ENCODE measurements around the gene LBHD1.

Gene LBHD1

DNA sequence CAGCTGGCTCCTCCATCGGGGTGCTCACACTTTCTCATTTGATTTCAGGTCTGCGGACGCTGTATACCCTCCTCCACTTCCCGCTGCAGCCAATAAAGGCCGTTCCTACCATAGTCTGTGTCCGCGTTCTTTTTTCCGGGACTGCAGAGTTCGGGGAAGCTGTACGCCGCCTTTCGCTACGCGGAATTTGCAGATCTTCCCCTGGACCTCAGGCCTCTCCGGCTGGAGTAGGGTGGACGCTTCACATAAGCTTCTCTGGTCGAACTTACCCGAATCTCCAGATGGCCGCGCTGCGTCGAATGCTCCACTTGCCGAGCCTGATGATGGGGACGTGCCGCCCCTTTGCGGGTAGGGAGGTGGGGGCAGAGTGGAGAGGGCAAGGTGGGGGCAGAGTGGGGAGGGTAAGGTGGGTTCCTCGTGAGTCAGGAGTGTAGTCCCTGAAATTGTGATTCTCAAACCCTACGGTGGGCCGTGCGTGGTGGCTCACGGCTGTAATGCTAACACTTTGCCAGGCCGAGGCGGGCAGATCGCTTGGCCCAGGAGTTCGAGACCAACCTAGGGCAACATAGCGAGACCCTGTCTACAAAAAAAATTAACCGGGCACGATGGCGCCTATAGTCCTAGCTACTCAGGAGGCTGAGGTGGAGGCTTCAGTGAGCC, 6.3 kb downstream of the LBHD1 start:
- H4K20me1 ChIP-seq (ENCODE audit: insufficient read depth, low read length, poor library complexity, severe bottlenecking) = peaks cover 20% of the 10 kb centered on the region
- no peaks in the 10 kb centered on the region for H3K9me2 ChIP-seq (replicated peaks; ENCODE audit: low read depth, low read length)
- no peak for TF ChIP-seq EZH2phosphoT487 (IDR thresholded peaks at IDR 0.05; ENCODE audit: borderline replicate concordance)
- TF ChIP-seq, protein P1, sequence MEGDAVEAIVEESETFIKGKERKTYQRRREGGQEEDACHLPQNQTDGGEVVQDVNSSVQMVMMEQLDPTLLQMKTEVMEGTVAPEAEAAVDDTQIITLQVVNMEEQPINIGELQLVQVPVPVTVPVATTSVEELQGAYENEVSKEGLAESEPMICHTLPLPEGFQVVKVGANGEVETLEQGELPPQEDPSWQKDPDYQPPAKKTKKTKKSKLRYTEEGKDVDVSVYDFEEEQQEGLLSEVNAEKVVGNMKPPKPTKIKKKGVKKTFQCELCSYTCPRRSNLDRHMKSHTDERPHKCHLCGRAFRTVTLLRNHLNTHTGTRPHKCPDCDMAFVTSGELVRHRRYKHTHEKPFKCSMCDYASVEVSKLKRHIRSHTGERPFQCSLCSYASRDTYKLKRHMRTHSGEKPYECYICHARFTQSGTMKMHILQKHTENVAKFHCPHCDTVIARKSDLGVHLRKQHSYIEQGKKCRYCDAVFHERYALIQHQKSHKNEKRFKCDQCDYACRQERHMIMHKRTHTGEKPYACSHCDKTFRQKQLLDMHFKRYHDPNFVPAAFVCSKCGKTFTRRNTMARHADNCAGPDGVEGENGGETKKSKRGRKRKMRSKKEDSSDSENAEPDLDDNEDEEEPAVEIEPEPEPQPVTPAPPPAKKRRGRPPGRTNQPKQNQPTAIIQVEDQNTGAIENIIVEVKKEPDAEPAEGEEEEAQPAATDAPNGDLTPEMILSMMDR (conservative IDR thresholded peaks at IDR 0.05; ENCODE audit: low read length) = no peak
- peak overlapping the region; percentile 89 for H3K9ac ChIP-seq (ENCODE audit: low read depth, low read length, poor library complexity, severe bottlenecking)
- H3K36me3 ChIP-seq (ENCODE audit: insufficient read depth, low read length) = peaks cover 5% of the 10 kb centered on the region; the same call in 1 of the 2 replicates
- no peaks in the 10 kb centered on the region for H3K9me3 ChIP-seq (ENCODE audit: insufficient read depth, low read depth, low read length)
- H3F3A ChIP-seq (ENCODE audit: low read depth) = peaks cover 9% of the 10 kb centered on the region; the same call in 1 of the 2 replicates
- H3K79me2 ChIP-seq (ENCODE audit: insufficient read depth, low read length) = peaks cover 64% of the 10 kb centered on the region
- H3K4me2 ChIP-seq (ENCODE audit: low read depth, low read length, poor library complexity, severe bottlenecking) = peak overlapping the region; percentile 79
- H3K4me3 ChIP-seq (ENCODE audit: low read length, poor library complexity, severe bottlenecking) = peak overlapping the region; percentile 98
- H3K4me1 ChIP-seq (ENCODE audit: insufficient read depth, low read length, poor library complexity, severe bottlenecking) = peaks cover 38% of the 10 kb centered on the region
- no peak overlapping the region for H2AFZ ChIP-seq (ENCODE audit: low read length)
- no peaks in the 10 kb centered on the region for H3K27me3 ChIP-seq (ENCODE audit: insufficient read depth, low read length, poor library complexity, severe bottlenecking)

DNA sequence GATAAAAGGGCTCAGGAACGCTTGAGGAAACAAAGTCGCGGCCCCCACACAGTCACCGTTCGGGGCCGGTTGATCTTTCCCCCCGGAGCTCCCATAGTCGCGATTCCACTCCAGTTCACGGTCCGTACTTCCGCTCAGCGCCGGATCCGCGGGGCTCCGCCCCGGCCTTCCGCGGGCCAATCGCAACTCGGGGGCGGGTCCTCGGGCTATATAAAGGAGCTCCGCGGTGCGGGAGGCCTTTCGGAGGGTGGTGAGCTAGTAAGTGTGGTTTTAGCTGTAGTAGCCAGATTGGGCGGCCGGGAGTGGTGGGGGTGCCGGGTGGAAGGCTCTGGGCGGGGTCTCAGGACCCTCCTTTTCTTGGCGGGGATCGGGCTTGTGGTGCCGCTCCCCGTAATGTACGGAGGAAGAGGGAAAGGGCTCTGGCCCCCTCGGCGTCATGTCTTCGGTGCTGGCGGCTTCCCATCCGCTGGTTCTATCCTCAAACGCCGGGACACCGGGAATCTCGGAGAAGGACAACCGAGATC, 6.9 kb downstream of the LBHD1 start, which contains the start of the genes C11orf98 and CSKMT:
C11orf98 (minus strand) TSS at position 136 of the 524 bp plus-strand sequence; CDS start at position 95, 41 bp downstream.
CSKMT (plus strand) TSS at position 238 of the 524 bp plus-strand sequence. CDS start 568 bp downstream, outside the sequence.
- peak within 1 kb of the TSS; percentile 98 for H3K4me3 ChIP-seq (ENCODE audit: low read length, poor library complexity, severe bottlenecking)
- peaks cover 33% of the 10 kb centered on the region for H3K4me1 ChIP-seq (ENCODE audit: insufficient read depth, low read length, poor library complexity, severe bottlenecking)
- peak within 1 kb of the TSS; percentile 95 for H2AFZ ChIP-seq (ENCODE audit: low read length)
- H3K9me3 ChIP-seq (ENCODE audit: insufficient read depth, low read depth, low read length) = no peaks in the 10 kb centered on the region
- peak within 1 kb of the TSS; percentile 89 for H3K9ac ChIP-seq (ENCODE audit: low read depth, low read length, poor library complexity, severe bottlenecking)
- H3K9me2 ChIP-seq (replicated peaks; ENCODE audit: low read depth, low read length) = no peaks in the 10 kb centered on the region
- peak within 1 kb of the TSS; percentile 79 for H3K4me2 ChIP-seq (ENCODE audit: low read depth, low read length, poor library complexity, severe bottlenecking)
- peaks cover 5% of the 10 kb centered on the region; the same call in 1 of the 2 replicates for H3K36me3 ChIP-seq (ENCODE audit: insufficient read depth, low read length)
- H3K27me3 ChIP-seq (ENCODE audit: insufficient read depth, low read length, poor library complexity, severe bottlenecking) = no peaks in the 10 kb centered on the region
- H3K79me2 ChIP-seq (ENCODE audit: insufficient read depth, low read length) = peaks cover 58% of the 10 kb centered on the region
- no peak for TF ChIP-seq EZH2phosphoT487 (IDR thresholded peaks at IDR 0.05; ENCODE audit: borderline replicate concordance)
- TF ChIP-seq, protein P1 (conservative IDR thresholded peaks at IDR 0.05; ENCODE audit: low read length) = no peak
- peaks cover 9% of the 10 kb centered on the region; the same call in 1 of the 2 replicates for H3F3A ChIP-seq (ENCODE audit: low read depth)
- peaks cover 20% of the 10 kb centered on the region for H4K20me1 ChIP-seq (ENCODE audit: insufficient read depth, low read length, poor library complexity, severe bottlenecking)

DNA sequence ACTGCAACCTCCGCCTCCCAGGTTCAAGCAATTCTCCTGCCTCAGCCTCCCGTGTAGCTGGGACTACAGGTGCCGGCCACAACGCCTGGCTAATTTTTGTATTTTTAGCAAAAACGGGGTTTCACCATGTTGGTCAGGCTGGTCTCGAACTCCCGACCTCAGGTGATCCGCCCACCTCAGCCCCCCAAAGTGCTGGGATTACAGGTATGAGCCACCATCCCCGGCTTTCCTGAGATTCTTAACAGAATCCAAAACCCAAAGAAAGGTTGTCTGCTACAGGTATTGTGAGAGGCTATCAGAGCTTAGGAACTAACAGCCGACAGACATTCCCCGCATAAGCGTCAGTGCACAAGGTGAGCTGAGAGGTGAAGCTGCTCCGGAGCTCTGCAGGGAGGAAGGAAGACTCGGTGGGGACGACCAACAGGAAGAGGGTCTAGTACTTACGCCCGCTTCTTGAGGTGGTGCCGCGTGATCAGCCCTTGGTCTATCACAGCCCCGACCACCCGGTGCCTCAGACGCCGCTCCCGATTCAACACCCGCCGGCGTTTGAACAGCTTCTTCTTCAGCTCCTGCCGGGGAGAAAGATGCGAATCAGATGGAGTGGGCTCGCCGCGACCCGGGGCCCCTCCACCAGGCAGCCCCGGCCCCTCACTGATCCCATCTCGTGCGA, 7.5 kb downstream of the LBHD1 start:
- no peaks in the 10 kb centered on the region for H3K9me2 ChIP-seq (replicated peaks; ENCODE audit: low read depth, low read length)
- H3K9ac ChIP-seq (ENCODE audit: low read depth, low read length, poor library complexity, severe bottlenecking) = peak overlapping the region; percentile 89
- H4K20me1 ChIP-seq (ENCODE audit: insufficient read depth, low read length, poor library complexity, severe bottlenecking) = peaks cover 20% of the 10 kb centered on the region
- no peaks in the 10 kb centered on the region for H3K9me3 ChIP-seq (ENCODE audit: insufficient read depth, low read depth, low read length)
- H3F3A ChIP-seq (ENCODE audit: low read depth) = 0 out of 2 replicates have a peak, but pooled peaks cover 9% of the 10 kb centered on the region
- TF ChIP-seq EZH2phosphoT487 (IDR thresholded peaks at IDR 0.05; ENCODE audit: borderline replicate concordance) = no peak
- TF ChIP-seq, protein P1 (conservative IDR thresholded peaks at IDR 0.05; ENCODE audit: low read length) = no peak
- peaks cover 52% of the 10 kb centered on the region for H3K79me2 ChIP-seq (ENCODE audit: insufficient read depth, low read length)
- peak overlapping the region; percentile 95 for H2AFZ ChIP-seq (ENCODE audit: low read length)
- peak overlapping the region; percentile 79 for H3K4me2 ChIP-seq (ENCODE audit: low read depth, low read length, poor library complexity, severe bottlenecking)
- peak overlapping the region; percentile 98 for H3K4me3 ChIP-seq (ENCODE audit: low read length, poor library complexity, severe bottlenecking)
- H3K4me1 ChIP-seq (ENCODE audit: insufficient read depth, low read length, poor library complexity, severe bottlenecking) = peaks cover 28% of the 10 kb centered on the region
- no peaks in the 10 kb centered on the region for H3K27me3 ChIP-seq (ENCODE audit: insufficient read depth, low read length, poor library complexity, severe bottlenecking)
- peaks cover 5% of the 10 kb centered on the region; the same call in 1 of the 2 replicates for H3K36me3 ChIP-seq (ENCODE audit: insufficient read depth, low read length)

All from Loucy (cell line).